ENCODE measurements around the gene ABCB6. TPM values are rescaled to one million over a fixed set of nuclear protein-coding genes. Genes with fewer than 3 reads are reported as not detected.

ABCB6 gene
- 23.6 to 35.5 TPM (median 32.1 TPM) in 5 replicates for total RNA-seq (2022; extraction: Qiagen RNA extraction; ENCODE audit: low read depth)

DNA sequence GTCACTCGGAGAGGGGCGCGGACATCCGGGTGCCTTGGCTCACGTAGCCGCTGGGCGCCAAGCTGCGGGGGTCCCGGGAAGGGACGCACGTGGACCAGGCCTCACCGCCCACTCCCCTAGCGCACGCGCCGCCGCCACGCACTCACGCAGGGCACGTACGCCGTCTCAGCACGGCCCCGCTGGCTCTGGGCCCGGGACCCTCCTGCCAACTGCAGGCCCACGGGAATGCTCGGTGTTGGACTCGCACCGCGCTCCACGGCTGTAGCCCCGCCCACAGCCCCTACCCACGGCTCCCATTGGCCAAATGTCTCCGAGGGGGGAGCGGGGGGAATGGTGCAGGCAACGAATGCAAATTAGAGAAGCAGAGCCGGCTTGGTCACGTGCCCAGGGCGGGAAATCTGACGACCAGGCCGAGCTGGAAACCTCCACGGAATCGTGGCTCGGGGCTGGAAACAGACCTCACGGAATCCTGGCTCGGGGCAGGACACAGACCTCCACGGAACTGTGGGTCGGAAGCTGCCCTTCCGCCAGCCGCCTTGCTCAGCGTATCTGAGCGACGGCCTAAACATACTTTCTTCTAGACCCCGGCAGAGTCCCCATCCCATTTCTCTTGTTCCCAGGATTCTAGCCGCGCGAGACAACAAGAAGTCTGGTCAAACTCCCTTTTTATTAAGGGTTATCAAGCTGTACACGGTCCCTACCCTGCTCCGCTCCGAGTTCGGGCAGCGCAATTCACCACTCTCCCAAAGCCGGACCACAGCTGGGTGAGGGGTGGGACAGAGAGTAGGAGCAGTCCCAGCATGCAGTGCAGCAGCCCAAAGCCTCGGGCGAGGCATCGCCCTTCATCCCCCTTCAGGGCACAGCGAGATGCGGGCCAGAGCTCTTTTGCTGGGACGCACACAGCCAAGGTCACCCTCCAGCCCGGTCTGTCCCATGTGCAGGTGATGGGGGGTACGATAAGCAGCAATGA lies at the start of gene ABCB6:
ABCB6 (minus strand) TSS at position 227 of the 970 bp plus-strand sequence. CDS start 285 bp downstream, outside the sequence.

DNA sequence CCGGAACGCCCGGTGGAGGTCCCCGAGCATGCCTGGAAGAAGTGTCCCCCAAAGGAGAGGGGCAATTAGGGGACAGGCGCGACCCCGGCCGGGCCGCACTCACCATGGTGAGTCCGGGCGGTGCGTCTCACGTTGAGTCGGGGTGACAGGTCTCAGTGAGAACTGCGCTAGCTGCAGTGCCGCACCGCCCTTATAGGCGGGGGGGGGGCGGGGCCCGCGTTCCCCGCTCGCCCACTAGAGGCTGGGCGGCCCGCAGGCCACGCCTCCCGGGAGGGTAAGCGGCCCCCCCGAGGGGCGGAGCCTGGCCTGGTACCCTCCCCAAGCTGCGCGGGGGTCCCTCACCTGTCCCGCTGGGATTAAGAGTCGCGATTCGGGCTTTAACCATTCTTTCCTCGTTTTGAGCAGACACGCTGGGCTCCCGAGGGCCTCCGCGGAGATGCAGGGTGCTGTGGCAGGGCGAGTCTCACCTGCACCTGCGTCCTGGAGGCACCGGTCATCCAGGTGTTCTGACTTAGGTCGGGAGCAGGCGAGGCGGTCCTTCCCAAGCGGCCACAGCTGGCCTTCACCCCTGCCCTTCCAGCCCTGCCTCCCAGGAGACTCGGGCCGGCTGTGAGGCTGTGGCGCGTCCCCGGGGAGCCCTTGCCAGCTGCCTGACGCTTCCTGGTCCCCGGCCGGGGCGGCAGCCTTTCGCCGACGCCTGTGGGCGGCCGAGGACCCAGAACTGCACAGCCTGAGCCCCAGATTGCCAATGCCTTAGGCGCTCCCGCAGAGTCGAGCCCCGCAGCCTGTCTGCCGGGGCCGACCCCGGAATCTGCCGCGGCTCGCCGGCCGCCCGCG lies 35.2 kb upstream of the ABCB6 start, which contains the start of gene TUBA4A:
TUBA4A (minus strand) TSS at position 166 of the 837 bp plus-strand sequence; CDS start at position 106, 60 bp downstream.

DNA sequence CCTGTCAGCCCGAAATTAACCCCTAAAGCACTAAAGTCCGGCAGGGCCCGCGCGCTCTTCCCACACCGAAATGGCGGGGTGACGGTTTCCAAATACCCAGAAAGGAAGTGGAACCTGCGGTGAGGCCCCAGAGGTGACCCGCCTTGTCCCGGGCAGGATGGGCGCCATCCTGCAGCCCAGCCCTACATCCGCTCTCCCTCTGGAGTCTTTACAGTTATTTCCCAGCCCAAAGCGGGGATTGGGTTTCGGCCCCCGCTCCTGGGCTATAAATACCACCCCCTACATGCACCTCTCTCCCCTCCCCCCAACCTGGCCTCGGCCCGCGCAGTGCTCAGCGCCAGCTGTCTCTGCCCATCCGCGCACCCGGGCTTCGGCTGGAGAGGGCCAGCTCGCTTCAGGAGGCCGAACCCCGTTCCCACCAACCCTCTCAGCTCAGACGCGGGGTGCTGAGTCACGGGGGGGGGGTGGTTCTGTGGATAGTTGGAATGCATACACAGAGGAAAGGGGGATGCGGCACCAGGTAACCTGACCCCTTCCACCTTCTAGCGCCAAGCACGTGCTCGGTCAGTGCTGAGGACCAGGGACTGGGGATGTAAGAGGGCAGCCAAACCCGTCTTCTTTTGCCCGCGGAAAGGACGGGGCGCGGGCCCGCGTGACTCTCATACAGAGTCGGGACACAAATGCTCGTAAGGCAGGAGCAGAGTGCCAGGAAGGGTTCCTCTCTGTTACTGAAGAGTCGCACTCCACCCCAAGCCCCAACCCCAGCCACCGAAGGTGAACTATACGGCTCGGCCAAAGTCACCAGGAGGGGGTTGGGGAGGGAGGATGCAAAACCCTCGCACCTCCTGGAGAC lies 34.4 kb upstream of the ABCB6 start, which contains the start of gene TUBA4B:
TUBA4B (plus strand) TSS at position 344 of the 853 bp plus-strand sequence; CDS start at position 509, 165 bp downstream.

GRCh38 chr2:219245148-219245898 lies 26.6 kb upstream of the ABCB6 start, which contains the start of the genes GLB1L and STK16:
TSS of gene GLB1L (minus strand) at chr2:219245444. CDS start at chr2:219243573, 1,871 bp downstream.
TSS of gene STK16 (plus strand) at chr2:219245479. CDS start at chr2:219246000, 521 bp downstream.

DNA sequence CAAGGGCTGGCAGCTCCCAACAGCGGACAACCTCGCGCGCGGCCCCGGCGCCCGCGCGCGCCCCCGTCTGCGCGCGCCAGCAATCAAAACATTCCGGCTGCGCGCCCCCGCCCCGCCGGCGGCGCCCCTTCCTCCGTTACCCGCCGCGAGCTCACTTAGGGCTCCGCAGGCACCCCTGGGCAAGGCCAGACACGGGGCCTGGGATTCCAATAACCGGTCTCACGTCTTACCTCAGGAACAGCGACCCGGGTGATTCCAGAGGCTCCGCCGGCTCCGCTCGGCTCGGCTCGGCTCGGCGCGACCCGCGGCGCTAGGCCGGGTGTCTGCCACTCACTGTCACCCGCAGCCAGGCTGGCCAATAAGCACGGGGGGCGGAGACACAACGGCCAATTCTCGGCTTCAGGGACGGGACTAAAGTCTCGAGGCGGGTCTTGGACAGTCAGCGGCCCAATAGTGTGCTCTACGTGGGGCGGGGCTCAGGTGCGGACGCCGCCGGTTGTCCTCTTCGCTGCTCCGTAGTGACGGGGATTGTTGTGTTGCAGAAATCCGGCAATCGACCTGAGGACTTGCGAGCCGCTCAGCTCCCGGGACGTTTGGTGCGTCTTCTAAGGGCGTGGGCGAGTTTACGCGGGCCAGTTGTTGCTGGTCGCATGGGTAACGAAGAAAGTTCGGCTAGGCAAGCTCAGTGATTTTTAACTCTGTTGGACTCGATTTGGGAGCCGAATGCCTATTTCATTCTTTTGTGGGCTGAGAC lies 10.7 kb upstream of the ABCB6 start, which contains the start of the genes ANKZF1 and ATG9A:
ANKZF1 (plus strand) TSS at position 502 of the 754 bp plus-strand sequence. CDS start 452 bp downstream, outside the sequence.
ATG9A (minus strand) TSS at position 332 of the 754 bp plus-strand sequence. CDS start 1,612 bp downstream, outside the sequence.

DNA sequence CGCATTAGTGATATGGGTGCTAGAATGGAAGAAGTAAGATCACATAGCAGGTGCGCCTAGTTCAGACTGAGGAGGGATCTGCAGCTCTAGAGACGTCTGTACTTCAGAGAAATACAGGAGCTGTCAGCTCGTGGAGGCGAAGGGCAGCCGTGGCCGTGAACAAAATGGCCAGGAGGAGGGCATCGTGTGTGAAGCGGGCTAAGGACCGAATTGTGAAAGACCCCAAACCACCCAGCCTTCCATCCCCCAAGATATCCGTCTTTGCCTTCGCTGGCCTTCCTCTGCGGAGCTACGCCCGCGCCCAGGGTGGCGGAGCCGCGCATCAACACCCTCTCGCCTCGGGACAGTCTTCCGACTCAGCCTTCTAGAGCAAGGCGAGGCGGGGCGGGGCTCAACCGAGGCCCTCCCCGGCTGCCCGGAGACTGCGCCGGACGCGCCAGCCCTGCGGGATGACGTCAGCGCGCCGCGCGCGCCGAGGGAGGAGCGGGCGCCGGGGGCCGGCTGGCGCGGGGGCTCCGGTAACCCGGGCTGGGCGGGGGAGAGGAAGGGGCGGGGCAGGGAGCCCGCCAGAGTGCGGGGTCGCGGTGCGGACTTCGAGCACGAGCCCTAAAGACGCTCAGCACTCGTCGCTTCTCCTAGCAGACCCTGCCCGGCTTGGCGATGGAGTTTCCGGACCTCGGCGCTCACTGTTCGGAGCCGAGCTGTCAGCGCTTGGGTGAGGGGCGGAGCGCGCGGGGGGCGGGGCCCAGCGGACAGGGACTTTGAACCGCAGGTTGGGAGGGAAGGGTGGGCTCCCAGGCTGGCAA lies 12.2 kb downstream of the ABCB6 start, which contains the start of gene ZFAND2B:
ZFAND2B (plus strand) TSS at position 455 of the 806 bp plus-strand sequence; CDS start at position 661, 206 bp downstream.

DNA sequence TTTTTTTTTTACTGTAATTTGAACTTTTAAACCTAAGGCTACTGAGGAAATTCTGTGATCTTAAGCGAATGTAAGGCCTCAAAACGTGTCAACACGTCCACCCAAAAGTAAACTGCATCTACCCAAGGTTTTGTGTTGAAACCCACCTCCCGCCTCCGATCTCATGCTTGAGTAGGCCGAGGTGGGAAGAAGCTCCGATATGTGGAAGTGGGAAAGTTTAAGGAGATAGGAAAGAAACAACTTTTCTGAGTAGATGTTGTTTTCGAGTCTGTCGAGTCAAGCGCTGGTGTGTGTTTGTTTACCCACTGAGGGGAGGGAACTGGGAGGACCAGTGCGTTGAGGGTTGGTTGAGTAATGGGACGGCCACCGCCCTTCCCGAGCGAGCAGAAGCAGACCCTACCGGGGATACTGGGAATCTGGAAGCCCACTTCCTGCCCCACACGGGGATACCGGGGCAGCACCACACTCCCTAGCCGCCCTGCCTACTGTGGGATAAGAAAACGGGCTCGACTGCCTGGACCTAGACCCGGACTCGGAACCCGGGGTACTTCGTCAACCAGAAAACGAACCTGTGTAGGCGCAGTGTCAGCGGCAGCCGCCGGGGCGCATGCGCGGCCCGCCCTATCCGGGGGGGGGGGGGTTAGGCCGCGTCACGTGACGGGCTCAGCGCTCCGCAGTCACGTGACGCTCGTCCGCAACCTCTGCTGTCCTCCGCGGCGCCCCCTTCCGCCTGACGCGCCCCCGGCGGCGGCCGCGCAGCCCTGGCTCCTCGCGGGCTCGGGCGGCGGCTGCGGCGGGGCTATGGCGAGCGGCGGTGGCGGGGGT lies 41.0 kb downstream of the ABCB6 start, which contains the start of gene RETREG2:
RETREG2 (plus strand) TSS at position 724 of the 825 bp plus-strand sequence; CDS start at position 802, 78 bp downstream.

DNA sequence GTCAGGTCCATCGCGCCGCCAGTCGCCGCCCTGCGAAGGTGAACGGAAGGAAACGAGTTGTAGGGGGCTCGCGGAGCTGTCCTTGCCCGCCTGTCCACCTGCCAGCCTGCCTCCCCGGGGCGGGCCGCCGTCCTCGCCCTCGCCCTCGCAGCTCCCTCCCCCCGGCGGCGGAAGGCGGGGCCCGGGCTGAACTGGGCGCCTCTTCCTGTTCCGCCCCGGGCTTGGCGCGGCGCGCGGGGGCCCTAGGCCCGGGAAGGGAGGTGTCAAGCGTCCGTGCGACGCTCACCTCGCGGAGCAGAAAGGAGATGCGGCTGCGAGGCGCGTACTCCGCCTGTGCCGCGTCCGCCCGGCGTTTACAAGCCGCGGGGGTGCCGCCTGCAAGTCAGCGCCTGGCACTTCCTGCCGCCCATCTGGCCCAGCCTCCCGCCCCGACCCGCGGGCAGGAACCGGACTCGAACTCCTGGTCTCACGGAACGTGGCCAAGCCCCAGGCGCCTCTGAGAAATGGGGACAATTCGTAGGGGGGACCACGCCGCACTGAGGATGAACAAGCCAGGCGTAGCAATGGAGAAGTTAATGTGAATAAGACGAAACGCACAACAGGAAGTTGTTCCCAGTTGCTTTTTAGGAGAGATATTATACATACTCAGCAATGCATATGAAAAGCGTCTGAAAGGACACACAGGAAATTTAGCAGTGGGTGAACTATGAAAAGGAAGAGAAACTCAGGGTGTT lies 41.8 kb downstream of the ABCB6 start, which contains the start of gene CNPPD1:
CNPPD1 (minus strand) TSS at position 108 of the 734 bp plus-strand sequence; CDS start at position 11, 97 bp downstream.

GRCh38 chr2:219169930-219170654 lies 48.7 kb downstream of the ABCB6 start, which contains the start of gene SLC23A3:
TSS of gene SLC23A3 (minus strand) at chr2:219170029. CDS start at chr2:219169984, 45 bp downstream.

GRCh38 chr2:219160186-219161017 lies 58.4 kb downstream of the ABCB6 start, which contains the start of gene NHEJ1:
TSS of gene NHEJ1 (minus strand) at chr2:219160815. CDS start at chr2:219158362, 2,453 bp downstream.

